ENCODE data around the gene KCTD11. TPM values are rescaled to one million over a fixed set of nuclear protein-coding genes. Genes with fewer than 3 reads are reported as not detected.

KCTD11 gene
- total RNA-seq, 1 experiment from 2014 or later: 5.3 TPM

DNA sequence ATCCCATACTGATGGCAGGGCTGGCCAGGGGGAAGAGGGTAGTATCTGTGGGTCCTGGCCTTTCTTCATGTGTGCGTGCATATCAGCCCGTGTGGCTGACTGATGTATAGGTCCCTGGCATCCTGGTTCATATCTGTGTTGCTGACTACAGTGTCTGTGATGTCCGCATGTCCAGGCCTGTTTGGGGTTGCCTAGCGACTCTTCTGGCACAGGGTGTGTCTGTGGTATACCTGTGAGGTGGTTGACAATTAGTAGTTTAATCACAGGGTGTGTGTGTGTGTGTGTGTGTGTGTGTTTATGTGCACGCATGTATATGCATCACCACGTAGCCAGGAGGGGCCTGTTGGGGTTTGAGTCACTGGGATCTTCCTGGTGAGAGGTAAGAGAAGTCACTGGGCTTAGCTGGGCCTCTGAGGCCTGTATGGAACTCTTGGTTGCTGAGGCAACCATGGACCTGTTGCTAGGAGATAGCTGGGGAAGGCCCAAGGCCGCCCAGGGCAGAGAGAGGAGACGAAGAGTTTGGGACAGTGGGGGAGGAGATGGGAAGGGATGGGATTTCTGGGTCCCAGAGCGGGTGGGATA lies 2.4 kb downstream of the KCTD11 start:
- no peak overlapping the region for H2AFZ ChIP-seq (ENCODE audit: low read length)
- H4K5ac ChIP-seq (ENCODE audit: insufficient read length, low read depth, low read length): no peak overlapping the region
- Mint-ChIP-seq H3K9me3 (no peaks in the 10 kb centered on the region), H3K36me3 (ENCODE audit: insufficient read depth in 1 of 3, low read depth in 3 of 3) (no peaks in the 10 kb centered on the region), H3K4me3 (peak overlapping the region in 1 of 2 experiments; percentile 47; a peak in 2 of 5 replicates), H3K27me3 (ENCODE audit: low read depth) (peaks cover 10% of the 10 kb centered on the region), H3K4me1 (peaks cover 25 to 31% of the 10 kb centered on the region in 2 experiments), H3K27ac (no peak overlapping the region; a peak in 1 of 7 replicates)
- no peaks in the 10 kb centered on the region for H3K27me3 ChIP-seq (ENCODE audit: insufficient read depth, low read length)
- H3K9ac ChIP-seq (ENCODE audit: extremely low read depth, insufficient read length, low read length): no peak overlapping the region
- H2BK15ac ChIP-seq (ENCODE audit: low read depth, low read length): no peak overlapping the region
- DNase-seq: no peak
- no peaks in the 10 kb centered on the region; the same call in 1 of the 2 replicates for H3K79me2 ChIP-seq (ENCODE audit: insufficient read depth, low read length)
- no peak overlapping the region for H2BK5ac ChIP-seq (ENCODE audit: insufficient read length, low read length)
- H3K79me1 ChIP-seq (ENCODE audit: insufficient read depth, low read depth, low read length, poor library complexity, severe bottlenecking): no peaks in the 10 kb centered on the region
- no peak overlapping the region for H3K23ac ChIP-seq (ENCODE audit: insufficient read length, low read depth, low read length)
- H2BK120ac ChIP-seq (ENCODE audit: low read depth, low read length, poor library complexity, severe bottlenecking): no peak overlapping the region
- H4K91ac ChIP-seq (ENCODE audit: insufficient read length, low read depth, low read length): no peak overlapping the region
- WGBS (ENCODE audit: extremely low coverage, insufficient read length, low lambda C conversion rate): no CpG with 5 or more reads among the region's 9 CpGs
- H3K18ac ChIP-seq (ENCODE audit: insufficient read length, low read depth, low read length): no peak overlapping the region
- no peak overlapping the region for H3K14ac ChIP-seq (ENCODE audit: insufficient read depth, low read length)
- H3T11ph ChIP-seq (ENCODE audit: low read length): no peak overlapping the region
- H4K20me1 ChIP-seq (ENCODE audit: control insufficient read depth, insufficient read depth, insufficient read length): no peaks in the 10 kb centered on the region
- TF ChIP-seq, protein P1, sequence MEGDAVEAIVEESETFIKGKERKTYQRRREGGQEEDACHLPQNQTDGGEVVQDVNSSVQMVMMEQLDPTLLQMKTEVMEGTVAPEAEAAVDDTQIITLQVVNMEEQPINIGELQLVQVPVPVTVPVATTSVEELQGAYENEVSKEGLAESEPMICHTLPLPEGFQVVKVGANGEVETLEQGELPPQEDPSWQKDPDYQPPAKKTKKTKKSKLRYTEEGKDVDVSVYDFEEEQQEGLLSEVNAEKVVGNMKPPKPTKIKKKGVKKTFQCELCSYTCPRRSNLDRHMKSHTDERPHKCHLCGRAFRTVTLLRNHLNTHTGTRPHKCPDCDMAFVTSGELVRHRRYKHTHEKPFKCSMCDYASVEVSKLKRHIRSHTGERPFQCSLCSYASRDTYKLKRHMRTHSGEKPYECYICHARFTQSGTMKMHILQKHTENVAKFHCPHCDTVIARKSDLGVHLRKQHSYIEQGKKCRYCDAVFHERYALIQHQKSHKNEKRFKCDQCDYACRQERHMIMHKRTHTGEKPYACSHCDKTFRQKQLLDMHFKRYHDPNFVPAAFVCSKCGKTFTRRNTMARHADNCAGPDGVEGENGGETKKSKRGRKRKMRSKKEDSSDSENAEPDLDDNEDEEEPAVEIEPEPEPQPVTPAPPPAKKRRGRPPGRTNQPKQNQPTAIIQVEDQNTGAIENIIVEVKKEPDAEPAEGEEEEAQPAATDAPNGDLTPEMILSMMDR (conservative IDR thresholded peaks at IDR 0.05): no peak
- no peak overlapping the region for H3K4ac ChIP-seq (ENCODE audit: low read depth, low read length)
- H2BK12ac ChIP-seq (ENCODE audit: insufficient read length, low read depth, low read length): no peak overlapping the region
- H3K4me1 ChIP-seq (ENCODE audit: insufficient read depth, low read length): 0 out of 2 replicates have a peak, but pooled peaks cover 2% of the 10 kb centered on the region
- H3K4me2 ChIP-seq (ENCODE audit: insufficient read depth, insufficient read length, low read length): no peak overlapping the region
- H3K27ac ChIP-seq (ENCODE audit: insufficient read length, low read depth, low read length): no peak overlapping the region
- H3K23me2 ChIP-seq (ENCODE audit: insufficient read length, low read depth, low read length, poor library complexity, severe bottlenecking): peaks cover 12% of the 10 kb centered on the region
- H3K9me3 ChIP-seq (ENCODE audit: control insufficient read depth, low read depth, low read length): no peaks in the 10 kb centered on the region
- no peak overlapping the region for H3K56ac ChIP-seq (ENCODE audit: insufficient read length, low read depth, low read length)
- no peak overlapping the region for H2AK5ac ChIP-seq (ENCODE audit: insufficient read length, low read length)
- no peak overlapping the region for H4K8ac ChIP-seq (replicated peaks; ENCODE audit: insufficient read length, low read depth, low read length)
- no peak overlapping the region for H2BK20ac ChIP-seq (ENCODE audit: low read depth, low read length, poor library complexity, severe bottlenecking)

Data from H9 (cell line).